Astrocyte (in vitro differentiated cells and primary cell): Measurements from ENCODE around the gene PIGR. TPM values are rescaled to one million over a fixed set of nuclear protein-coding genes. Genes with fewer than 3 reads are reported as not detected.

ENCODE experiments used
- DNase-seq: peaks from one replicate; pipeline ENCODE4 v3.0.0-alpha.2; 2010; ENCODE audit warnings: low read depth
- FAIRE-seq: peaks from 2 replicates; lab custom pipeline; 2011; peaks lifted over from hg19 to GRCh38; lab: Jason Lieb, UNC
- H2AFZ ChIP-seq: 2 replicates; pipeline ENCODE4 v1.6.0; 2012; ENCODE audit warnings: low read depth, low read length, inconsistent platforms
- H3K27ac ChIP-seq: 2 replicates; pipeline ENCODE4 v1.5.1; 2011; ENCODE audit warnings: low read depth, low read length, inconsistent platforms
- H3K27me3 ChIP-seq: 2 replicates; pipeline ENCODE4 v1.6.0; 2011; ENCODE audit warnings: low read length, inconsistent platforms; ENCODE audit not compliant: insufficient read depth
- H3K36me3 ChIP-seq: 2 replicates; pipeline ENCODE4 v1.5.1; 2011; ENCODE audit warnings: low read length, inconsistent platforms; ENCODE audit not compliant: insufficient read depth
- H3K4me1 ChIP-seq: 2 replicates; pipeline ENCODE4 v1.5.1; 2011; ENCODE audit warnings: low read length, inconsistent platforms; ENCODE audit not compliant: insufficient read depth
- H3K4me2 ChIP-seq: 2 replicates; pipeline ENCODE4 v1.6.0; 2012; ENCODE audit warnings: low read length, inconsistent platforms
- H3K4me3 ChIP-seq: 2 replicates; pipeline ENCODE4 v1.5.1; 2011; ENCODE audit warnings: low read depth, mild to moderate bottlenecking, low read length, inconsistent platforms; ENCODE audit not compliant: insufficient read depth
- H3K79me2 ChIP-seq: 2 replicates; pipeline ENCODE4 v1.6.0; 2012; ENCODE audit warnings: mild to moderate bottlenecking, low read length, inconsistent platforms; ENCODE audit not compliant: insufficient read depth
- H3K9ac ChIP-seq: 2 replicates; pipeline ENCODE4 v1.6.0; 2012; ENCODE audit warnings: mild to moderate bottlenecking, low read length, inconsistent platforms
- H3K9me3 ChIP-seq: 2 replicates; pipeline ENCODE4 v1.5.1; 2012; ENCODE audit warnings: low read depth, mild to moderate bottlenecking, low read length, inconsistent platforms; ENCODE audit not compliant: insufficient read depth
- H4K20me1 ChIP-seq: 2 replicates; pipeline ENCODE4 v1.6.0; 2012; ENCODE audit warnings: low read length, inconsistent platforms; ENCODE audit not compliant: insufficient read depth
- H3K27ac Mint-ChIP-seq: one replicate; pipeline ENCODE4 v1.8.0; 2021; ENCODE audit warnings: mild to moderate bottlenecking, mixed read lengths; ENCODE audit not compliant: unreplicated experiment
- H3K27me3 Mint-ChIP-seq: one replicate; pipeline ENCODE4 v1.8.0; 2021; ENCODE audit warnings: low read depth, mixed read lengths; ENCODE audit not compliant: unreplicated experiment
- H3K36me3 Mint-ChIP-seq: one replicate; pipeline ENCODE4 v1.8.0; 2021; ENCODE audit warnings: low read depth, mixed read lengths; ENCODE audit not compliant: unreplicated experiment
- H3K4me1 Mint-ChIP-seq: one replicate; pipeline ENCODE4 v1.8.0; 2021; ENCODE audit warnings: low read depth, mixed read lengths; ENCODE audit not compliant: unreplicated experiment
- H3K4me3 Mint-ChIP-seq: one replicate; pipeline ENCODE4 v1.8.0; 2021; ENCODE audit warnings: mild to moderate bottlenecking, moderate library complexity, mixed read lengths; ENCODE audit not compliant: unreplicated experiment
- H3K9me3 Mint-ChIP-seq: one replicate; pipeline ENCODE4 v1.8.0; 2021; ENCODE audit warnings: mild to moderate bottlenecking, mixed read lengths; ENCODE audit not compliant: unreplicated experiment
- CTCF ChIP-seq: IDR thresholded peaks from 2 replicates; pipeline ENCODE4 v1.5.1; 2011; ENCODE audit warnings: low read depth, mild to moderate bottlenecking, inconsistent platforms, low read length, moderate library complexity; ENCODE audit not compliant: insufficient read depth
- EZH2 ChIP-seq: IDR thresholded peaks from 2 replicates; pipeline ENCODE4 v1.6.1; 2012; ENCODE audit warnings: mild to moderate bottlenecking, low read length, inconsistent platforms; ENCODE audit not compliant: insufficient read depth
- total RNA-seq: library from RNA; stranded (reverse); gene quantifications from 2 replicates; pipeline ENCODE4 v1.2.1, GENCODE V29; 2021

The PIGR gene
- total RNA-seq, 1 donor from 2014 or later, result not detected

GRCh38 chr1:206912445-206913095 lies 33.7 kb downstream of the PIGR start:
- H3K27me3 Mint-ChIP-seq, result peaks cover 67% of the 10 kb centered on the region
- Histone ChIP-seq H3K4me1 (no peaks in the 10 kb centered on the region), H3K27me3 (peaks cover 30% of the 10 kb centered on the region), H3K4me3 (no peak overlapping the region), H3K9me3 (no peaks in the 10 kb centered on the region), H3K9ac (no peak overlapping the region), H3K27ac (no peak overlapping the region), H3K79me2 (no peaks in the 10 kb centered on the region), H4K20me1 (no peaks in the 10 kb centered on the region), H3K4me2 (no peak overlapping the region), H2AFZ (no peak overlapping the region), H3K36me3 (no peaks in the 10 kb centered on the region)
- no peak overlapping the region for H3K4me3 Mint-ChIP-seq
- no peaks in the 10 kb centered on the region for H3K4me1 Mint-ChIP-seq
- FAIRE-seq (no peak), DNase-seq (peak; percentile 37)
- H3K27ac Mint-ChIP-seq, result no peak overlapping the region
- peaks cover 2% of the 10 kb centered on the region for H3K9me3 Mint-ChIP-seq
- no peak for TF ChIP-seq EZH2
- peak; percentile 81 for TF ChIP-seq CTCF
- H3K36me3 Mint-ChIP-seq, result peaks cover 2% of the 10 kb centered on the region

GRCh38 chr1:206911064-206911663 lies 35.1 kb downstream of the PIGR start:
- peaks cover 2% of the 10 kb centered on the region for H3K36me3 Mint-ChIP-seq
- no peak for FAIRE-seq
- H3K4me1 ChIP-seq, result no peaks in the 10 kb centered on the region
- H3K4me3 Mint-ChIP-seq, result no peak overlapping the region
- peaks cover 55% of the 10 kb centered on the region for H3K27me3 Mint-ChIP-seq
- DNase-seq, result peak; percentile 43
- no peaks in the 10 kb centered on the region for H3K79me2 ChIP-seq
- H3K36me3 ChIP-seq, result no peaks in the 10 kb centered on the region
- no peak overlapping the region for H3K27ac ChIP-seq
- no peak overlapping the region for H3K4me3 ChIP-seq
- TF ChIP-seq EZH2, result no peak
- TF ChIP-seq CTCF, result peak; percentile 86
- no peaks in the 10 kb centered on the region for H4K20me1 ChIP-seq
- no peak overlapping the region for H3K27ac Mint-ChIP-seq
- H3K9me3 ChIP-seq, result no peaks in the 10 kb centered on the region
- H3K9me3 Mint-ChIP-seq, result peaks cover 2% of the 10 kb centered on the region
- no peak overlapping the region for H2AFZ ChIP-seq
- no peak overlapping the region for H3K9ac ChIP-seq
- peaks cover 24% of the 10 kb centered on the region for H3K27me3 ChIP-seq
- peaks cover 3% of the 10 kb centered on the region for H3K4me1 Mint-ChIP-seq
- H3K4me2 ChIP-seq, result no peak overlapping the region

- FAIRE-seq, result no peak
- H3K4me3 Mint-ChIP-seq, result peak overlapping the region; percentile 65
- peaks cover 2% of the 10 kb centered on the region for H3K9me3 Mint-ChIP-seq
- Histone ChIP-seq H3K4me2 (peak overlapping the region; percentile 80), H3K36me3 (no peaks in the 10 kb centered on the region), H3K9me3 (no peaks in the 10 kb centered on the region), H4K20me1 (no peaks in the 10 kb centered on the region), H3K9ac (no peak overlapping the region), H3K4me3 (peak overlapping the region; percentile 35), H3K27me3 (peaks cover 16% of the 10 kb centered on the region), H3K4me1 (peaks cover 6% of the 10 kb centered on the region), H3K27ac (no peak overlapping the region), H2AFZ (peak overlapping the region; percentile 62), H3K79me2 (no peaks in the 10 kb centered on the region)
- H3K27ac Mint-ChIP-seq, result no peak overlapping the region
- H3K4me1 Mint-ChIP-seq, result peaks cover 14% of the 10 kb centered on the region
- no peak for TF ChIP-seq CTCF
- TF ChIP-seq EZH2, result no peak
- DNase-seq, result no peak
- peaks cover 2% of the 10 kb centered on the region for H3K36me3 Mint-ChIP-seq
- H3K27me3 Mint-ChIP-seq, result peaks cover 44% of the 10 kb centered on the region
Observed at GRCh38 chr1:206909883-206910318, 36.4 kb downstream of the PIGR start.
